Osteoblast (primary cell): Measurements from ENCODE around the gene BFSP2. TPM values are rescaled to one million over a fixed set of nuclear protein-coding genes. Genes with fewer than 3 reads are reported as not detected.
"Not testable (repeated sequence)": the region's sequence is repeated elsewhere in the genome, so short reads cannot be mapped to it uniquely, and the experiment has no call there.

Experiments
- DNase-seq: peaks from one replicate; pipeline ENCODE4 v3.0.0; 2011; ENCODE audit warnings: low spot score, mixed read lengths; ENCODE audit not compliant: insufficient read length; ENCODE audit errors: missing footprints
- H2AFZ ChIP-seq: 2 replicates; pipeline ENCODE4 v1.6.0; 2011; ENCODE audit warnings: mild to moderate bottlenecking, low read length
- H3K27ac ChIP-seq: 2 replicates; pipeline ENCODE4 v1.5.1; 2011; ENCODE audit warnings: mild to moderate bottlenecking, low read depth, low read length, moderate library complexity
- H3K27me3 ChIP-seq: 2 replicates; pipeline ENCODE4 v1.6.0; 2012; ENCODE audit warnings: mild to moderate bottlenecking, control low read depth, inconsistent platforms, low read length, moderate library complexity; ENCODE audit not compliant: insufficient read depth
- H3K36me3 ChIP-seq: 2 replicates; pipeline ENCODE4 v1.5.1; 2011; ENCODE audit warnings: mild to moderate bottlenecking, low read length, control low read depth, moderate library complexity; ENCODE audit not compliant: insufficient read depth
- H3K4me1 ChIP-seq: 2 replicates; pipeline ENCODE4 v1.5.1; 2011; ENCODE audit warnings: mild to moderate bottlenecking, low read length, control low read depth, moderate library complexity; ENCODE audit not compliant: insufficient read depth
- H3K4me2 ChIP-seq: 2 replicates; pipeline ENCODE4 v1.6.0; 2011; ENCODE audit warnings: mild to moderate bottlenecking, low read length; ENCODE audit not compliant: insufficient read depth
- H3K4me3 ChIP-seq: fragments of 200-600 bp; sonication (generic); 3 replicates; pipeline ENCODE4 v1.5.1; 2012; ENCODE audit warnings: mild to moderate bottlenecking, low read length, inconsistent platforms; ENCODE audit not compliant: insufficient read depth
- H3K79me2 ChIP-seq: 2 replicates; pipeline ENCODE4 v1.6.0; 2012; ENCODE audit warnings: mild to moderate bottlenecking, low read length, control low read depth, inconsistent platforms; ENCODE audit not compliant: insufficient read depth
- H3K9me3 ChIP-seq: 2 replicates; pipeline ENCODE4 v1.5.1; 2011; ENCODE audit warnings: low read depth, low read length, control low read depth
- H4K20me1 ChIP-seq: 2 replicates; pipeline ENCODE4 v1.6.0; 2012; ENCODE audit warnings: mild to moderate bottlenecking, low read length, control low read depth; ENCODE audit not compliant: insufficient read depth
- total RNA-seq: library from RNA; depleted of rRNA; stranded (reverse); fragments of >200 nt; gene quantifications from 2 replicates; pipeline ENCODE4 v1.2.3, GENCODE V29; 2012
- TF ChIP-seq, protein P1 (sequence below): IDR thresholded peaks from 2 replicates; pipeline ENCODE4 v1.5.1; 2011; ENCODE audit warnings: mild to moderate bottlenecking, low read depth, low read length, moderate library complexity; ENCODE audit errors: extremely low read depth

Gene BFSP2
- total RNA-seq, 1 donor, result not detected

DNA sequence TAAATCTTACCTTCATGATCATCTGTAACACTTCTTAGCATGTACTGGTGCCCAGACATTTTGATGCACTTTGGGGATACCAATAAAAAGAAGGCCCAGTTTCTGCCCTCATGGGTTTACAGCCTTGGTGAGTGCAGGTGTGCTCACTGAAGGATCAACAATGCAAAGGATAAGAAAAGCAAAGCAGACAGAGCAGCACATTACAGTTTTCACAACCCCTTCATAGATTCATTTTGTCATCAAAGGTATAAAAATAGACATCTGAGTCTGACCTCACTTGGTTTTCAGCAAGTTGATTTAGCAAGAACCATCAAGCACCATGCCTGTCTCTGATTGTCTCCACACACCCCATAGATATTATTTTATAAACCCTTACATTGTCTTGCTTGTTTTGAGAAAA is 77.6 kb downstream of the BFSP2 start:
- TF ChIP-seq, protein P1, sequence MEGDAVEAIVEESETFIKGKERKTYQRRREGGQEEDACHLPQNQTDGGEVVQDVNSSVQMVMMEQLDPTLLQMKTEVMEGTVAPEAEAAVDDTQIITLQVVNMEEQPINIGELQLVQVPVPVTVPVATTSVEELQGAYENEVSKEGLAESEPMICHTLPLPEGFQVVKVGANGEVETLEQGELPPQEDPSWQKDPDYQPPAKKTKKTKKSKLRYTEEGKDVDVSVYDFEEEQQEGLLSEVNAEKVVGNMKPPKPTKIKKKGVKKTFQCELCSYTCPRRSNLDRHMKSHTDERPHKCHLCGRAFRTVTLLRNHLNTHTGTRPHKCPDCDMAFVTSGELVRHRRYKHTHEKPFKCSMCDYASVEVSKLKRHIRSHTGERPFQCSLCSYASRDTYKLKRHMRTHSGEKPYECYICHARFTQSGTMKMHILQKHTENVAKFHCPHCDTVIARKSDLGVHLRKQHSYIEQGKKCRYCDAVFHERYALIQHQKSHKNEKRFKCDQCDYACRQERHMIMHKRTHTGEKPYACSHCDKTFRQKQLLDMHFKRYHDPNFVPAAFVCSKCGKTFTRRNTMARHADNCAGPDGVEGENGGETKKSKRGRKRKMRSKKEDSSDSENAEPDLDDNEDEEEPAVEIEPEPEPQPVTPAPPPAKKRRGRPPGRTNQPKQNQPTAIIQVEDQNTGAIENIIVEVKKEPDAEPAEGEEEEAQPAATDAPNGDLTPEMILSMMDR, result no peak
- no peak overlapping the region for H2AFZ ChIP-seq
- H3K4me1 ChIP-seq, result no peaks in the 10 kb centered on the region
- no peaks in the 10 kb centered on the region for H3K9me3 ChIP-seq
- DNase-seq, result no peak
- no peaks in the 10 kb centered on the region for H3K79me2 ChIP-seq
- H3K4me3 ChIP-seq, result no peak overlapping the region
- no peak overlapping the region for H3K27ac ChIP-seq
- H3K36me3 ChIP-seq, result no peaks in the 10 kb centered on the region
- no peaks in the 10 kb centered on the region for H3K27me3 ChIP-seq
- no peaks in the 10 kb centered on the region for H4K20me1 ChIP-seq
- no peak overlapping the region for H3K4me2 ChIP-seq

DNA sequence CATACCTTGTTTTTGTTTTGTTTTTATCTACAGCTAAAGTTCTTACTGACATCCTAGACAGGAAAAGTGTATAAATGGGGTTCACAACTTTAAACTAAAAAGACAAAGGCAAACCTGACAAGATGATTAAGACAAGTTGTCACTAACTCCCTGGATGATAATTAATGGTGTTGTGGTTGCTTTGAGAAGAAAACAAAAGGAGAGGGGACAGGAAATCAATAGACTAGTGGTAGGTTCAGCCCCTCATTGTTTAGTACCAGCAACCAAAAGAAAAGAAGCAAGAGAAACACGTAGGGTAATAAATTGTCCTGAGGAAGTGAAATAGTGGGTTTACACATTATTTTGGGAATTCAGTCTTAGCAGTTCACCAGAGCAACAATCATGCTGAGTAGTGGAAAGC is 78.8 kb downstream of the BFSP2 start:
- no peak overlapping the region for H3K4me3 ChIP-seq
- no peak overlapping the region for H3K27ac ChIP-seq
- no peak overlapping the region for H3K4me2 ChIP-seq
- TF ChIP-seq, protein P1, result no peak
- no peaks in the 10 kb centered on the region for H4K20me1 ChIP-seq
- no peaks in the 10 kb centered on the region for H3K79me2 ChIP-seq
- DNase-seq, result no peak
- H3K36me3 ChIP-seq, result no peaks in the 10 kb centered on the region
- H3K9me3 ChIP-seq, result no peaks in the 10 kb centered on the region
- no peaks in the 10 kb centered on the region for H3K4me1 ChIP-seq
- no peaks in the 10 kb centered on the region for H3K27me3 ChIP-seq
- H2AFZ ChIP-seq, result no peak overlapping the region

DNA sequence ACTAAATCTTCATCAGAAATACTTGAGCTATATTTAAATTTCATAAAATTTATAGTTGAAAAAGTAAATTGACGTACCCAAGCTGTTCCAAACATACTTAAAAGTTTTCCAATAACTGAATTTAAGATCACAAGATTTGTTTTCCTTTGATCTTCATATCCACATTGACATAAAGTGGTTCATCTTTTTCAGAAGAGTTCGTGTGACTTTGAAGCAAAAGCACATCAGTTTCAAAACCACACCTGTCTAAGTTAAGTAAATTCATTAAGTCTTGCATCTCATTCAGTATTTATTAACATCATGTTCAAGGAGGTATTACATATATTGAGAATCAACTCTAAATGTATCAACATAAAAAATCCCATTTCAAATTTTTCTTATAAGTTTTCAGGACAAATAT is 79.5 kb downstream of the BFSP2 start:
- H3K27me3 ChIP-seq, result no peaks in the 10 kb centered on the region
- H3K4me2 ChIP-seq, result no peak overlapping the region
- H4K20me1 ChIP-seq, result no peaks in the 10 kb centered on the region
- H3K4me3 ChIP-seq, result no peak overlapping the region
- no peak overlapping the region for H2AFZ ChIP-seq
- DNase-seq, result no peak
- H3K79me2 ChIP-seq, result no peaks in the 10 kb centered on the region
- H3K4me1 ChIP-seq, result no peaks in the 10 kb centered on the region
- no peaks in the 10 kb centered on the region for H3K9me3 ChIP-seq
- no peak overlapping the region for H3K27ac ChIP-seq
- H3K36me3 ChIP-seq, result no peaks in the 10 kb centered on the region
- TF ChIP-seq, protein P1, result no peak

DNA sequence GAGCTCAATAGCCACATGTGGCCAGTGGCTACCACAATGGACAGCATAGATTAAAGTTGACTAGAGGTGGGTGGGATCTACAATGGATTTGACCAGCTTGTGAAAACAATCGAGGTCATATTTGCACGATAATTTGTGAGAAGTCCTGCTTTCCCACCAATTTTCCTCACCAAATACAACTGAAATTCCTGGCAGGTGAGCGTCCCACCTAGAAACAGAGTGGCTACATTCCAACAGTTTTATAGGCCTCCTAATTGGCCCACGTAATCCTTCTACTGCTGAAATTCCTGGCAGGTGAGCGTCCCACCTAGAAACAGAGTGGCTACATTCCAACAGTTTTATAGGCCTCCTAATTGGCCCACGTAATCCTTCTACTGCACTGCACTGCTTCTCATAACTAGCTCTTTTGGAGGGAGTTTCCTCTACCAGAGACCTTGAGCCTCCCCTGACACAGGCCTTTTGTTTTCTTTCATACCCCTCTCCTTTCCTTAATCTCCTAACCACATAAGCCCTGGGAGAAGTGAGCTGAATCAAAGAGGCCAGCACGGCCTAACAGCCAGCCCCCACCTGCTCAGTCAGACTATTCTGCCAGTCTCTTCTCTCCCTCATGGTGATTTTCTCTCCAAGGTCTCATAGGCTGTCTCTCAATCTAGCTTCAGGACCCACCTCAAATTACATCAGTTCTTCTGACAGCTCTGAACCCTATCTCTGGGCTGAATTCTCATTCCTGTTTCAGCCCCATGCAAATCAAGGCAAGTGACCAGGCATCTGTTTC is 80.2 kb downstream of the BFSP2 start:
- DNase-seq, result no peak
- Histone ChIP-seq H3K4me3 (no peak overlapping the region), H3K36me3 (no peaks in the 10 kb centered on the region), H3K27ac (no peak overlapping the region), H3K9me3 (no peaks in the 10 kb centered on the region), H2AFZ (no peak overlapping the region), H3K27me3 (no peaks in the 10 kb centered on the region), H4K20me1 (no peaks in the 10 kb centered on the region), H3K4me2 (no peak overlapping the region), H3K4me1 (no peaks in the 10 kb centered on the region), H3K79me2 (no peaks in the 10 kb centered on the region)
- TF ChIP-seq, protein P1, result no peak

DNA sequence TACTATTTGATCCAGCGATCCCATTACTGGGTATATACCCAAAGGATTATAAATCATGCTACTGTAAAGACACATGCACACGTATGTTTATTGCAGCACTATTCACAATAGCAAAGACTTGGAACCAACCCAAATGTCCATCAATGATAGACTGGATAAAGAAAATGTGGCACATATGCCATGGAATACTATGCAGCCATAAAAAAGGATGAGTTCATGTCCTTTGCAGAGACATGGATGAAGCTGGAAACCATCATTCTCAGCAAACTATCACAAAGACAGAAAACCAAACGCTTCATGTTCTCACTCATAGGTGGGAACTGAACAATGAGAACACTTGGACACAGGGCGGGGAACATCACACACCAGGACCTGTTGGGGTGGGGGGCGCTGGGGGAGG is 82.6 kb downstream of the BFSP2 start:
- not testable (repeated sequence) for H3K4me1 ChIP-seq, H3K79me2 ChIP-seq

More for the DNA sequence above, 82.6 kb downstream of the BFSP2 start:
- H4K20me1 ChIP-seq, H3K27me3 ChIP-seq, H3K36me3 ChIP-seq, H2AFZ ChIP-seq, H3K27ac ChIP-seq, H3K9me3 ChIP-seq, H3K4me3 ChIP-seq, DNase-seq, H3K4me2 ChIP-seq: not testable (repeated sequence)
